K562 (cell line): ENCODE data around the gene PRSS48.

Experiments
- CREM ChIP-seq: IDR thresholded peaks from 2 replicates; pipeline ENCODE4 v1.6.1; 2014; ENCODE audit warnings: antibody characterized with exemption, low read depth
- CTCF ChIP-seq, 3 experiments: IDR thresholded peaks in 2 of 3; conservative IDR thresholded peaks in 1 of 3; 2 replicates each; pipeline ENCODE4 v1.5.1; 2011 to 2012; ENCODE audit warnings: low read length in 3 of 3, mild to moderate bottlenecking in 3 of 3, control low read depth in 2 of 3, improper control_type of control experiment in 1 of 3, inconsistent platforms in 1 of 3, low read depth in 1 of 3, mixed read lengths in 1 of 3, moderate library complexity in 1 of 3; ENCODE audit not compliant: insufficient read depth in 2 of 3
- EZH2 ChIP-seq: IDR thresholded peaks from 2 replicates; pipeline ENCODE4 v1.6.1; 2012; ENCODE audit warnings: low read depth, mild to moderate bottlenecking, inconsistent platforms, low read length, borderline replicate concordance
- FOS ChIP-seq: IDR thresholded peaks from 3 replicates; pipeline ENCODE4 v1.6.1; 2011; ENCODE audit not compliant: insufficient read length; ENCODE audit errors: extremely low read depth
- HMG20A ChIP-seq: fragments of 450-650 bp; formaldehyde crosslinking; conservative IDR thresholded peaks from 2 replicates; pipeline ENCODE4 v1.4.0; 2020; ENCODE audit warnings: mild to moderate bottlenecking, mixed read lengths
- KDM1A ChIP-seq, 2 experiments: fragments of 450-650 bp; IDR thresholded peaks; 2 replicates each; pipeline ENCODE4 v1.6.1; 2016; ENCODE audit warnings: mild to moderate bottlenecking in 2 of 2
- KLF6 ChIP-seq: fragments of 250-450 bp; sonication (Bioruptor Pico); IDR thresholded peaks from 2 replicates; pipeline ENCODE4 v1.4.0; 2020; ENCODE audit warnings: mild to moderate bottlenecking, moderate library complexity, borderline replicate concordance
- MAZ ChIP-seq, 2 experiments: fragments of 450-650 bp in 1 of 2; sonication (generic) in 1 of 2; formaldehyde crosslinking; IDR thresholded peaks in 1 of 2; conservative IDR thresholded peaks in 1 of 2; 2 replicates each; pipeline versions ENCODE4 v1.4.0 to v1.5.0; 2020; ENCODE audit warnings: mild to moderate bottlenecking in 1 of 2, missing genetic modification reagents in 1 of 2
- POLR2A ChIP-seq: fragments of 450-650 bp; conservative IDR thresholded peaks from 2 replicates; pipeline ENCODE4 v1.6.1; 2016
- RBM34 ChIP-seq: fragments of 200-400 bp; formaldehyde crosslinking; IDR thresholded peaks from 2 replicates; pipeline ENCODE4 v1.6.1; 2018; ENCODE audit warnings: low read length, borderline replicate concordance; ENCODE audit not compliant: insufficient read depth
- SAFB ChIP-seq: fragments of 200-400 bp; formaldehyde crosslinking; IDR thresholded peaks from 2 replicates; pipeline ENCODE4 v1.6.1; 2017; ENCODE audit warnings: low read depth, low read length, borderline replicate concordance
- TARDBP ChIP-seq: fragments of 450-650 bp; IDR thresholded peaks from 2 replicates; pipeline ENCODE4 v1.6.1; 2016
- TFE3 ChIP-seq: fragments of 450-650 bp; formaldehyde crosslinking; IDR thresholded peaks from 2 replicates; pipeline ENCODE4 v1.4.0; 2020; ENCODE audit warnings: mild to moderate bottlenecking, mixed read lengths

GRCh38 chr4:151294833-151295496 lies 18.0 kb downstream of the PRSS48 start:
- TF ChIP-seq RBM34 (no peak), FOS (no peak), HMG20A (CRISPR knock-in tag) (no peak), KLF6 (CRISPR knock-in tag) (no peak), MAZ (CRISPR knock-in tag; conservative IDR thresholded peaks at IDR 0.05 in 1 of 2, IDR thresholded peaks at IDR 0.05 in 1 of 2) (no peak), TARDBP (no peak), TFE3 (CRISPR knock-in tag) (no peak), KDM1A (IDR thresholded peaks at IDR 0.05) (no peak), EZH2 (no peak), CTCF (IDR thresholded peaks at IDR 0.05 in 2 of 3, conservative IDR thresholded peaks at IDR 0.05 in 1 of 3; ENCODE audit: insufficient read depth in 2 of 3, low read depth in 1 of 3, low read length in 3 of 3) (no peak), CREM (no peak), POLR2A (no peak), SAFB (no peak)
